Stomach (tissue), 4 donors: Measurements from ENCODE around the gene SYT8.

Experiments used
- EP300 ChIP-seq: sonication (generic); formaldehyde crosslinking; IDR thresholded peaks from one replicate; pipeline ENCODE4 v1.6.1; 2017; ENCODE audit warnings: antibody characterized with exemption
- POLR2A ChIP-seq, 4 donors: fragments of 450-650 bp; IDR thresholded peaks; one replicate each; pipeline ENCODE4 v1.6.1; 2016; ENCODE audit warnings: antibody characterized with exemption in 4 of 4, control low read depth in 2 of 4, mild to moderate bottlenecking in 1 of 4, moderate library complexity in 1 of 4
- TF ChIP-seq, protein P1 (sequence below), 7 experiments: fragments of 450-650 bp in 4 of 7; fragments of 200-600 bp in 3 of 7; sonication (generic) in 3 of 7; IDR thresholded peaks; one replicate each; pipeline ENCODE4 v1.5.1; 2016 to 2019; ENCODE audit warnings: antibody characterized with exemption in 7 of 7, control low read depth in 2 of 7, mild to moderate bottlenecking in 1 of 7

DNA sequence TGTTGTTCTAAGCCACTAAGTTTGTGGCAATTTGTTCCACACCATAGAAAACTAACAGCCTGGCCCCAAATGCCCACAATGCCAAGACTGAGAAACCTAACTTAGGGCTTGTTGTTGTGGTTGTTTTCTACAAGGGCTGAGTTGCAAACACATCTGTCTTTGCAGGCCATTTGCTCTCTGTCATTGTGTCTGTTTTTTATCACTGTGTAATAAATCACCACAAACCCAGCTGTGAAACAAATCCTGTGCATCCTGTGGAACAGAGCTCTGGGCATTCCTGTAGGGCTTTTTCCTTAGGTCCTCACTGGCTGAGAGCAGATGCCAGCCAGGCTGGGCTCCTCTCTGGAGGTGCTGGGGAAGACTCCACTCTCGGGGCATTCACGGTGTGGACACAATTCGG is 15.7 kb upstream of the SYT8 start:
- TF ChIP-seq, protein P1, sequence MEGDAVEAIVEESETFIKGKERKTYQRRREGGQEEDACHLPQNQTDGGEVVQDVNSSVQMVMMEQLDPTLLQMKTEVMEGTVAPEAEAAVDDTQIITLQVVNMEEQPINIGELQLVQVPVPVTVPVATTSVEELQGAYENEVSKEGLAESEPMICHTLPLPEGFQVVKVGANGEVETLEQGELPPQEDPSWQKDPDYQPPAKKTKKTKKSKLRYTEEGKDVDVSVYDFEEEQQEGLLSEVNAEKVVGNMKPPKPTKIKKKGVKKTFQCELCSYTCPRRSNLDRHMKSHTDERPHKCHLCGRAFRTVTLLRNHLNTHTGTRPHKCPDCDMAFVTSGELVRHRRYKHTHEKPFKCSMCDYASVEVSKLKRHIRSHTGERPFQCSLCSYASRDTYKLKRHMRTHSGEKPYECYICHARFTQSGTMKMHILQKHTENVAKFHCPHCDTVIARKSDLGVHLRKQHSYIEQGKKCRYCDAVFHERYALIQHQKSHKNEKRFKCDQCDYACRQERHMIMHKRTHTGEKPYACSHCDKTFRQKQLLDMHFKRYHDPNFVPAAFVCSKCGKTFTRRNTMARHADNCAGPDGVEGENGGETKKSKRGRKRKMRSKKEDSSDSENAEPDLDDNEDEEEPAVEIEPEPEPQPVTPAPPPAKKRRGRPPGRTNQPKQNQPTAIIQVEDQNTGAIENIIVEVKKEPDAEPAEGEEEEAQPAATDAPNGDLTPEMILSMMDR (IDR thresholded peaks at IDR 0.05): no peak
- no peak for TF ChIP-seq POLR2A (IDR thresholded peaks at IDR 0.05)
- no peak for TF ChIP-seq EP300
